Motor neuron (in vitro differentiated cells): Measurements from ENCODE around the gene EIF6. TPM values are rescaled to one million over a fixed set of nuclear protein-coding genes. Genes with fewer than 3 reads are reported as not detected.

Experiments used
- ATAC-seq, 8 experiments: fragments of 200-7000 bp; cut with Tn5 transposase; replicated peaks in 6 of 8; 2 replicates each; pipeline ENCODE4 v1.8.0; 2021; ENCODE audit warnings: mild to moderate bottlenecking in 8 of 8, moderate library complexity in 8 of 8
- H3K27ac ChIP-seq, 2 donors: fragments of 250-450 bp; sonication (Bioruptor Pico); 2 replicates each; pipeline ENCODE4 v1.9.0; 2021; ENCODE audit warnings: antibody characterized with exemption in 2 of 2, mild to moderate bottlenecking in 2 of 2, moderate library complexity in 1 of 2
- H3K4me1 ChIP-seq, 2 donors: fragments of 250-450 bp; sonication (Bioruptor Pico); replicated peaks in 1 of 2; 2 replicates each; pipeline ENCODE4 v1.6.1; 2021; ENCODE audit warnings: antibody characterized with exemption in 2 of 2, mild to moderate bottlenecking in 2 of 2, moderate library complexity in 1 of 2
- H3K4me3 ChIP-seq, 5 donors: fragments of 250-450 bp; sonication (Bioruptor Pico); 2 replicates each; pipeline ENCODE4 v1.9.0; 2021; ENCODE audit warnings: antibody characterized with exemption in 5 of 5, mild to moderate bottlenecking in 5 of 5, moderate library complexity in 4 of 5
- WGBS, 10 experiments: fragments of 450-650 bp; shearing (Covaris generic); methylation state at CpG; one replicate each; pipeline ENCODE4 v1.0.0; 2022; 5-methylcytosine and 5-hydroxymethylcytosine counted together
- in situ Hi-C, 9 experiments: fragments of 400-800 bp; cut with MboI; loops; one replicate each; pipeline ENCODE4 v1.15.0; 2021; ENCODE audit warnings: low sequenced_read_pairs in 9 of 9, low pct_unique_long_range_greater_than_20kb in 2 of 9; ENCODE audit not compliant: unreplicated experiment in 9 of 9
- total RNA-seq, 8 experiments: library from RNA; unstranded; fragments of 300-600 nt; gene quantifications; 2 replicates each; pipeline versions ENCODE4 v1.2.3 to v1.2.4, GENCODE V29; 2022

Gene EIF6
- total RNA-seq, 8 experiments from 2014 or later, result 77.3 to 212 (median 129) TPM

DNA sequence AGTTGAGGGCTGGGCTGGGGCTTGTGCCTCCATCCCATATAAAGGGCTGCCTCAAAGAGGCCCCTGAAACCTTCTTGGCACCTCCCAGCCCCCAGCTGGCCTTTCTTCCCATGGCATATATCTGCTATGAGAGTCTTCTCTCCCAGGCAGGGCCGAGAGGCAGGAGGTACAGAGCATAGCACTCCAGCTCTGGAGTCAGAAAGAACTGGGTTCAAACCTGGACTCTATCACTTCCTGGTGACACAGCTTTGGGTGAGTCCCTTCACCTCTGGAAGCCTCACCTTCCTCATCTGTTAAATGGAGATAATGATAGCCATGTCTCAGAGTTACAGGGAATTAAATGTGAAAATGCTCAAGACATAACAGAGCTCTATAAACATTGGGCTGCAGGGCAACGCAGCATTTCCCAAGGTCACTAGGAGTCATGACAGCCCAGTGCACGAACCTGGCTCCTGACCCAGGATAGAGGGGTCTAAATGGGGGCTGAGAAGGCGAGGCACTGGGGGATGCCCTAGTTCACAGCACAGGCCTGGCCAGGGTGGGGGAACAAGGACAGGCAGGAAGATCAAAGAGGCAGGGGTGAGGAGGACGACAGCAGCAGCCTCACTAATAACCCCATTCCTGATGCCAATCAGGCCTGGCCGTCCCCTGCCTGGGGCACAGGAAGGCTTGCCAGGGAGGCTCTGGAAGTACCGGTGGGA lies 5.8 kb upstream of the EIF6 start:
- Histone ChIP-seq H3K4me3 (no peak overlapping the region), H3K4me1 (peaks cover 3% of the 10 kb centered on the region in 2 donors), H3K27ac (no peak overlapping the region)
- in situ Hi-C loops, result no loop called here
- no peak for ATAC-seq
- WGBS, 10 experiments, result 29 to 35% (median 33%) methylated on average over 1 to 4 of the region's 7 CpGs; no CpG with 5 or more reads in 6 of the 10 experiments

DNA sequence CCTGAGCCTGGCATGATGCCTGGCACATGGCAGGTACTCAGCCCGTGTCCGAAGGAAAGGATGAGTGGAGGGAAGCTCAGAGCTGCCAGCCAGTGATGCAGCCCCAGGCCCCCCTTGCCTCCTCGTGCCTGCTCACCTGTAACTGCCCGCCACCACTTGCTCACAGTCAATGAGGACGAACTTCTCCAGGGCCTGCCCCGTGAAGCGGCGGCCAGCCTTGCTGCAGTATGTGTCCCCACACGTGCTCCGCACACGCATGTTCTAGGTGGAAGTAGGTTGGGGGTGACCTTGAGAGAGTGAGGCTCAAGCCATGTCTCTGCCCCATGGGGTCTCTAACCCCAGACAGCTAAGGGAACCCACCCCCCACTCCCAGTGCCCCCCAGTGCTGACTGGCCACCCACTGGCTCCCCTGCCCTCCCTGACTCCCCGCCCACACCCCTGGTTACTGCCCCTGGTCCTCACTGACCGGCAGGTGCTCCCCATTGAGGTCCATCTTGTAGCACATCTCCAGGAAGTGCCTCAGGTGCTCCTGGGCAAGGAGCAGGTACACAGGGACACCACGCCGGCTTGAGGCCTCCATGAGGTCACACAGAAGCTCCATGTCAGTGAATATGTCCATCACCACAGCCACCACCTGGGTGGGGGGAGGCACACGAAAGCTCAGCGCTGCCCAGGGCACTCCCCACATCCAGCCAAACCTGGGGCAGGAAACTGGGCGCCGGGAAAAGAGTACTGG lies 3.9 kb upstream of the EIF6 start:
- Histone ChIP-seq H3K27ac (no peak overlapping the region), H3K4me3 (no peak overlapping the region), H3K4me1 (peaks cover 9% of the 10 kb centered on the region in 2 donors)
- ATAC-seq, result no peak
- in situ Hi-C loops, result no loop called here
- 33 to 80% (median 74%) methylated on average over 2 to 5 of the region's 19 CpGs; no CpG with 5 or more reads in 5 of the 10 experiments for WGBS, 10 experiments

DNA sequence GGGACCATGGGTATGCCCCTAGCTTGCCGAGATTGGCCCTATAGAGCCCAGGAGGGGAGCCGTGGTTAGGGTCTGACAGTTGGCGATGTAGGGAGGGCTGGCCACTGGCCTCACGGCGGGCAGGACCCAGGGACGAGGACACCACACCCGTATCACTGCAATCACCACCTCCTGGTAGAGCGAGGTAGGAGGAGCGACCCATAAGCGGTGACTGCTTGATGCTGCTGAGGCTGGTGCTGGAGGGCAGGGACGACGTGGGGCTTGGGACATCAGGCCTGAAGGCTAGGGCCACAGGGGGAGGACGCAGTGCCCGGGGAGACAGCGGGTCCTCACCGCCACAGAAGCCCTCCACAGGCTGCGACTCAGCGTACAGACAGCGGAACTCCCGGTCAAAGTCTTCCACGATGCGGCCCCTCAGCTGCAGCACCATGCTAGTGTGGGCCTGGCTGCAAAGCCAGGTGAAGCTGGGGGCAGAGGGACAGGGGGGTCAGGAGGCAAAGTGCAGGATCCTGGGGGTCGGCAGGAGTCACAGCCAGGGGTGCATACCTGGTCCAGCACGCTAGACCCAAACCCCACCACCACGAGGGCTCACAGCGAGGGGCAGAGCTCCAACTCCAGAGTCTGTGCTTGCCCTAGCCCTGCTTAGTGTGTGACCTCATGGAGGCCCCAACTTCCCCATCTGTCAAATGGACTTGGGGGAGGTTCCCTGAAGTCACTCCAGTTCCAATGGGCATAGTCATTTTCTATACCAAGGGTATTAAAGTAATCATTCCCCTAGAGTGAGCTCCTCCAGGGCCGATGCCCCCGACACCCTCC lies 3.1 kb upstream of the EIF6 start:
- Histone ChIP-seq H3K4me3 (no peak overlapping the region), H3K4me1 (peaks cover 15% of the 10 kb centered on the region in 2 donors), H3K27ac (no peak overlapping the region)
- WGBS, 10 experiments, result 72 to 100% (median 88%) methylated on average over 1 to 8 of the region's 28 CpGs; no CpG with 5 or more reads in 5 of the 10 experiments
- in situ Hi-C loops, result no loop called here
- no peak for ATAC-seq

DNA sequence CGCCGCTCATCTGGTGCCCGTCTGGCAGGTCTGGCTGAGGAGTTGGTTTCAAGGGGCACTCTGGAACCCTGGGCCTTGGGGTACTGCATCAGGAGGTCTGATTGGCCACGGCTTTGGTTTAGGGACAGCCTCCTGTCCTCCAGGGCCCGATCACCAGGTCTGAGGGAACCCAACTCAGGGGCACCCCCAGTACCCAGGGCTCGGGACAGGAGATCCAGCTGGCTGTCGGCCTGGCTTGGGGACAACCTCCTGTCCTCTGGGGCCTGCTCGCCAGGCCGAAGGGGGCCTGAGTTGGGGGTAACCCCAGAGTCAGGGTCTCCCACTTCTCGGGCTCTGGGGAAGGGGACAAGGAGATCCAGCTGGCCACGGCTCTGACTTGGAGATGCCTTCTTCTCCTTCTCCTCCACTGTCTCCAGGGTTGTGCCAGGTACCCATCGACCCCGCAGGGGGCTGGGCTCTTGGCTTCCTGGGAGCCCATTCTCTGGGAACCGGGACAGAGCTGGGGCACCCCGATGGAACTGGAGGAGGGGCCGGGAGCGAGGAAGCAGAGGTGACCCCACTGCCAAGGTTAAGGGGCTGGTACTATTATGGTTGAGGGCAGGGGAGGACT lies 2.4 kb upstream of the EIF6 start:
- WGBS, 10 experiments, result 80 to 100% (median 91%) methylated on average over 1 to 4 of the region's 17 CpGs; no CpG with 5 or more reads in 6 of the 10 experiments
- no peak for ATAC-seq
- Histone ChIP-seq H3K27ac (no peak overlapping the region), H3K4me3 (no peak overlapping the region), H3K4me1 (peaks cover 15% of the 10 kb centered on the region in 2 donors)
- in situ Hi-C loops, result no loop called here

DNA sequence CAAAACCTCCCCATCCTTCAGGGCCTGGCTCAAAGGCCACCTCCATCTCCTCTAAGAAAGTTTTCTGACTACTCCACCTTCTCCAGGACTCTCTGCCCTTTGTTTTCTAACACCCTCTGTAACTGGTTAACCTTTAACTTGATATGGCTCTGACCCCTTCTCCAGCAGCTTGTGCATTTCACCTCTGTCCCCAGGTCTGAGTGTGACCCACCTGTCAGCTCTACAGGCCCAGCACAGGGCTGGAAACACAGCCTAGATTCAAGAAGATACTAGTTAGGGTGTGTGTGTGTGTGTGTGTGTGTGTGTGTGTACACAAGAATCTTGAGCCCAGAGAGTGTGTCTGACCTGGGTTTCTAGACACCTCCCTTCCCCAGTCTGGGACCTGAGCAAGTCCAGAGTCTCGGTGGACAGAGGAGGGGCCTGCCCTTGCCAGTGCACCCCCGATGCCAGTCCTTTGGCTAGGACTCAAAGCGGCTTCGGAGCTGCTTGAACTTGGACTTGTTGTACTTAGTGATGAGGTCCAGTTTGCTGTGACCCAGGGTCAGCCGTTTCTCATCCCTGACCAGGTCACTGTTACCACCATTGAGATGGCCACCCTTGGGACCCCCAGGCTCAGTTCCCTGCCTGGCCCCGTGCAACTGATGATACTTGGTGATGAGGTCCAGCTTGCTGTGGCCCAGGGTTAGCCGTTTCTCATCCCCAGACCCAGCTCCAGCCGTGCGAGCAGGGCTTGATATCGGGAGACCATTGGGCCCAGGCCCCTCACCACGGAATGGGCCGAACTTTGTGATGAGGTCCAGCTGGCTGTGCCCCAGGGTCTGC lies 1.7 kb upstream of the EIF6 start:
- in situ Hi-C loops, result no loop called here
- no peak overlapping the region for H3K4me3 ChIP-seq
- H3K4me1 ChIP-seq, result peaks cover 15% of the 10 kb centered on the region in 2 donors
- H3K27ac ChIP-seq, result no peak overlapping the region
- WGBS, 10 experiments, result 78 to 93% (median 80%) methylated on average over 1 to 6 of the region's 12 CpGs; no CpG with 5 or more reads in 7 of the 10 experiments
- no peak for ATAC-seq

DNA sequence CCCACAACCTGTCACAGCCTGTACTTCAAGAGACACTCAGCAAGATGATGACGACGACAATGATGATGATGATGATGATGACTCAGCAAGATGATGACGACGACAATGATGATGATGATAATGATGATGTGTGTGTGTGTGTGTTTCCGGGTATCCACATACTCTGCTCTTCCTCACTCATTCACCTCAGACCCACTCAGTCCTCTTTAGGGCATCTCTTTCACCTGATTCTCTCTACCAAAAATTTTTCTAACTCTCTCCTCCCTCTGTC lies 1.2 kb upstream of the EIF6 start:
- peaks cover 15% of the 10 kb centered on the region in 2 donors for H3K4me1 ChIP-seq
- 76 to 87% (median 83%) methylated on average over 1 to 5 of the region's 5 CpGs; no CpG with 5 or more reads in 3 of the 10 experiments for WGBS, 10 experiments
- H3K4me3 ChIP-seq, result no peak overlapping the region
- in situ Hi-C loops, result no loop called here
- H3K27ac ChIP-seq, result no peak overlapping the region
- no peak for ATAC-seq

DNA sequence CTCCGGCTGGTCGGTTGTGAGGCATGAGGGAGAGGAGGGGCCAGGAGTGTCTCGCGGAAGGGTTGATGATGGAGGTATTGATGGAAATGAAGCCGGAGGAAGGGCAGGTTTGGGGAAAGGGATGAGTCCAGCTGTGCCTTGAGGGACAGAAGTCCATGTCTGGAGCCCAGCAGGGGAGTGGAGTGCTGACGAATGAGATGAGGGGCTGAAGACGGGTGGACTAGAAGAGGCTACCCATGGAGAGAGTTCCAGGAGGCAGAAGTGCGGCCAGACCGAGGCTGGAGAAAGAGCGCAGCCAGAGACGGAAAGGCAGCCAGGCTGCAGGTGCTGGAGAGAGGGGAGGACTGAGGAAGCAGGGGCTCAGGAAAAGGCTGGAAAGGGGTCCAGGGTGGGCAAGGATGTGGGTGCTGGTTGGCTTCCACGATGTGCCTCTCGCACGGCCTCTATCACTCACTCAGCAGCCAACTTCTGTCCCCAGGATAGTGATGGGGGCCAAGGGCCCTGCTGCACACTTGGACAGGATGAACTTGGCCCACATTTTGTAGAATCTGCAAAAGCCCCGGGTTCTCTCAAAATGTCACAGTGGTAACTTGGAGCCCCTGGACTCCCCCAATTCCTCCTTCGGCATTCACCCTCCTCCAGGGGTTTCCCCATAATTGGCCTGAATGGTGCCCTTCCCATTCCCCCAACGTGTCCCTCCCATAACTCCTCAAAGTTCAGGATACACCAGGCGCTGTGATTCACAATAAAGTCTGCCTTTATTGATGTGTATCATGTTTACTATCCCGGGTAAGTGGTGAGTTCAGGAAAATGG lies 627 bp upstream of the EIF6 start:
- no peak for ATAC-seq
- in situ Hi-C loops, result no loop called here
- peak overlapping the region; percentile 81 to 99 (median 89) for H3K4me3 ChIP-seq
- peak overlapping the region; percentile 54 to 85 for H3K27ac ChIP-seq
- peaks cover 15% of the 10 kb centered on the region in 2 donors for H3K4me1 ChIP-seq
- 4 to 50% (median 24%) methylated on average over 2 to 9 of the region's 19 CpGs; no CpG with 5 or more reads in 3 of the 10 experiments for WGBS, 10 experiments

DNA sequence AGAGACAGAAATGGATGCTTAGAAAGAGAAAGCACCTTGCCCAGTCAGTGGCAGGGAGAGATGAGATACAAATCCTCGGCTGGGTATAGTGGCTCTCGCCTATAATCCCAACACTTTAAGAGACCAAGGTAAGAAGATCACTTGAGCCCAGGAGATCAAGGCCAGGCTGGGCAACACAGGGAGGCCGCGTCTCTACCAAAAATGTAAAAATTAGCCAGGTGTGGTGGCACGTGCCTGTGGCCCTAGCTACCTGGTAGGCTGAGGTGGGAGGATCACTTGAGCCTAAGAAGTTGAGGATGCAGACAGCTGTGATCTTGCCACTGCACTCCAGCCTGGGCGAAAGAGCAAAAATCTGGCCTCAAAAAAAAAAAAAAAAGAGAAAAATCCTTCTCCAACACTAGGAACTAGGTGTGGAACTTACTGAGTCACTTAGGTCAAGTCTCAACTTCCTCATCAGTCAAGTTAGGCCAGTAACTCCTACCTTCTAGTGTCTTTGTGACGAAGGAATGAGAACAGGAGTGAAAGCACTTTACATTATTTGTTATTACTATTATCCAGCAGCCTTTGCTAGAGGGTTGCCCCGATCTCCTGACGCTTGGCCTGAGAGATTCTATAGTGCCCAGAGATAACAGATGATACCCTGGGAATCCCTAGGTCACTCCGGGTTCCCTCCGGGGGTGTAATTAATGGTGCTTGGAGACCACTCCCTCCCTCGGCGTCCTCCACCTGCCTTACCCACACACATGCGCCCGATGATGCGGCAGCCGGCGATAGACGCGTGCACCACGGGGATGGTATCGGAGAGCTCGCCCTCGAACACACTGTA lies 918 bp downstream of the EIF6 start:
- ATAC-seq, result no peak
- H3K4me3 ChIP-seq, result peak overlapping the region; percentile 81 to 99 (median 89)
- 14 to 90% (median 67%) methylated on average over 1 to 7 of the region's 24 CpGs for WGBS, 10 experiments
- H3K27ac ChIP-seq, result peak overlapping the region; percentile 54 to 85
- in situ Hi-C loops, result no loop called here
- H3K4me1 ChIP-seq, result peaks cover 15 to 18% of the 10 kb centered on the region in 2 donors

DNA sequence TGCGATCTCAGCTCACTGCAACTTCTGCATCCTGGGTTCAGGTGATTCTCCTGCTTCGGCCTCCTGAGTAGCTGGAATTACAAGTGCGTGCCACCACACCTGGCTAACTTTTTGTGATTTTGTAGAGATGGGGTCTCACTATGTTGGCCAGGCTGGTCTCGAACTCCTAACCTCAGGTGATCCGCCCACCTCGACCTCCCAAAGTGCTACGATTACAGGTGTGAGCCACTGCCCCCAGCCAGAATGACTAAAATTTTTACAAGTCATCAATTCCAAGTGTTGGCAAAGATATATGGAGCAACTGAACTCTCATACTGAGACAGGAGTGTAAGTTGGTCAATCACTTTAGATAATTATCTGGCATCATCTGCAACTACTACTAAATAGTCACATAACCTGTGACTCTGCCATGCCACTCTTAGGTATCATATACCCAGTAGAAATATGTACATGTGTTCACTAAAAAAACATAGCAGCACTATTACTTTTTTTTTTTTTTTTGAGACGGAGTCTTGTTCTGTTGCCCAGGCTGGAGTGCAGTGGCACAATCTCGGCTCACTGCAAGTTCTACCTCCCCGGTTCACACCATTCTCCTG lies 3.0 kb downstream of the EIF6 start:
- no peak overlapping the region for H3K4me3 ChIP-seq
- WGBS, 10 experiments, result 89 to 100% (median 100%) methylated on average over 1 to 9 of the region's 10 CpGs; no CpG with 5 or more reads in 3 of the 10 experiments
- in situ Hi-C loops, result no loop called here
- H3K27ac ChIP-seq, result no peak overlapping the region
- ATAC-seq, result no peak
- peaks cover 23 to 27% of the 10 kb centered on the region in 2 donors for H3K4me1 ChIP-seq

DNA sequence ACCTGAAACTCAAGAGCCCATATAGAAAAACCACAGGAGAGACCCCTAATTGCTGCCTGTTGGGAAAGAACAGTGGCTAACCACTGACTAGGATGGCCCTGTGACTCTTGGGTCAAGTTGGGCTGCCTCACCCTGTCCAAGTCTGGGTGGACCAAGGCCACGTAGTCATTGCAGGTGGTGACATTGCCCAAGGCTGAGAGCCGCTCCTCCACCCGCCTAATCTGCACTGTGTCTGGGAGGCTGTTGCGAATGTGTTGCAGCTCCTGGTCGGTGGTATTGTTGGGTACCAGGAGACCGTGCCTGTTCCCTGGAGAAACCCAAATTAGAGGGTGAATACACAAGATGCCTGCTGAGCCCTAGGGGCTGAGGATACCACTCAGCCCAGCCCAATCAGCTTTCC lies 4.0 kb downstream of the EIF6 start:
- WGBS, 10 experiments, result 90 to 100% (median 100%) methylated on average over 1 to 3 of the region's 6 CpGs; no CpG with 5 or more reads in 5 of the 10 experiments

More for the DNA sequence above, 4.0 kb downstream of the EIF6 start:
- H3K27ac ChIP-seq, result no peak overlapping the region
- in situ Hi-C loops, result no loop called here
- ATAC-seq, result no peak
- H3K4me3 ChIP-seq, result no peak overlapping the region
- H3K4me1 ChIP-seq, result peaks cover 26 to 30% of the 10 kb centered on the region in 2 donors
